GM21528 (cell line): Measurements from ENCODE around the gene PIP4K2A.

ENCODE experiments used
- ATAC-seq: cut with Tn5 transposase; IDR thresholded peaks from one replicate; pipeline ENCODE4 v1.9.1; 2021; ENCODE audit warnings: mild to moderate bottlenecking, moderate library complexity; ENCODE audit not compliant: unreplicated experiment, low FRiP score

Gene PIP4K2A

DNA sequence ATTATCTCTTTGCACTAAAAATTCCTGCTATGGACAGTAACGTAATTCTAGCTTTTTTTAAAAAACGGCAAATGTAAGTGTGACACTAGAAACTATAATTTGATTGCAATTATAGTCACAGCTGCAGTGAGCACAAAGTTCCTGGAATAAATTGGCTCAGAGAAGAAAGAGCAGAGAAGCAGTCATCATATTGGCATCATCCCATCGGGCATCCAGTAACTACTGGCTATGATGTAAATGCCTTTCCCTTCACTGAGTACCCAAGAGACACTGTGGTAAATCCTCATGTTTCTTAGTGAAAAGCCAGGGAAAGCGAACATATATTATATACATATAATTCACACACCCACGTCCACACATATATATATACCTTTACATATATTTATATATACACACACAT lies 43.6 kb downstream of the PIP4K2A start:
- no peak for ATAC-seq

- ATAC-seq = no peak
Measured at GRCh38 chr10:22669163-22669711, 45.1 kb downstream of the PIP4K2A start.

GRCh38 chr10:22667093-22667480 lies 47.3 kb downstream of the PIP4K2A start:
- ATAC-seq = no peak

GRCh38 chr10:22666287-22667092 lies 47.9 kb downstream of the PIP4K2A start:
- ATAC-seq = peak; percentile 74

DNA sequence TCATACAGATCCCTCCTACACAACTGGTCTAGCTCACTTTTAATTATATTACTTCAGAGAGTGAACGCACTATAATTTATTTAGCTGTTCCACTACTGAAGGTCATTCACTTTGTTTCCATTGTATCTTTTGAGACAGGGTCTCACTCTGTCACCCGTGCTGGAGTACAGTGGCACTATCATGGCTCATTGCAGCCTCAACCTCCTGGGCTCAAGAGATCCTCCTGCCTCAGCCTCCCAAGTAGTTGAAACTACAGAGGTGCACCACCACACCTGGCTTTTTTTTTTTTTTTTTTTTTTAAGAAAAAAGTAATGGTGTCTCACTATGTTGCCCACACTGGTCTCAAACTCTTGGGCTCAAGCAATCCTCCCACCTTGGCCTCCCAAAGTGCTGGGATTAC lies 49.0 kb downstream of the PIP4K2A start:
- ATAC-seq = no peak

DNA sequence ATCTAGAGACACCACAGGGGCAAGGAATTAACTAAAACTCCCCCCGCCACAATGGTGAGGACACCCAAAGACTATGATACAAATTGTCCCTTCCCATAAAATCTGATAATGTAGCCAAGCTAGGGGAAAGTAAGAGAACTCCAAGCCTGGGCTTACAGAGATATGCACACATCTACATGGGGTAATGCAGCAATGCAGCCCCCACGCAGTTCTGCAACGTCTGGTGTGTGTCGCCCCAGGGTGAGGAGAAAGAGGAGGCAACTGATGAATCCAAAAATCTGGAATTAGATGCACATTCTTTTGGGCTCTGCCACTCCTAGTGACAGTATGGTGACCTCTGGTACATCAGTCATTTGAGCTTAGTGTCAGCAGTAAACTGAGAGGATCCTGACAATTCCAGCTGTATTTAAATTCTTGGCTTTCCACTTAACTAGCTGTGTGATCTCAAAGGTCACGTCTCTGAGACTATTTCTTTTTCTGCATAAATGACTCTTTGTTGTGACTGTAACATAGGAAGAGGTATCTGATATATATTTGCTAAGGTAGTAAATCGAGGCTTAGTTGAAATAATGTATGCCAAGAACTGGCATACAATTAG lies 51.5 kb downstream of the PIP4K2A start:
- no peak for ATAC-seq

GRCh38 chr10:22659866-22660265 lies 54.5 kb downstream of the PIP4K2A start:
- no peak for ATAC-seq

DNA sequence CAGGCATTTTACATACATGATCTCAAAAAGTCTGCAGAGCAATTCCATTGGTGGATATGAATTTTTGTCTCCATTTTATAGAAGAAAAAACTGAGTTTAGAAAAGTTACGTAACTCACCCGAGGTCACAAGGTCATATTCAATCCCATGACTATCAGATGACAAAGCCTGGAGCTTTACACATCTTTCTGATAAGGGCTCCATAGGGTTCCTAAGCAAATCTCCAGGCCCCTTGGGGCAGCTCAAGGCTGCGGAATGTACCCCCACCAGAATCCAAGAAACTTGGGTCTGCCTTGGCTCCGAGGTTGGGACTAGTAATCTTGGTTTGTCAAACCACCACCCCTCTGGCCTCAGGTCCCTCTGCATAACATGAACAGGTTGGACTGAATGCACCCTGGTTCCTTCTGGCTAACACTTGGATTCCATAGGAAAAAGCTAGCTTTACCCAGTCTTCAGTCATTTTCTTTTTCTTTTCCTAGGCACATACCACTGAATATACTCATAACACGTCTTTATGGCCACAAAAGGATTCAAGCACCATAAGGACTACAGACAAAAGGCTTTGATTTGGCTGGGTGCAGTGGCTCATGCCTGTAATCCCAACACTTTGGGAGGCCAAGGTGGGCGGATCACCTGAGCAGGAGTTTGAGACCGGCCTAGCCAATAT lies 55.5 kb downstream of the PIP4K2A start:
- no peak for ATAC-seq

GRCh38 chr10:22657566-22658225 lies 56.7 kb downstream of the PIP4K2A start:
- no peak for ATAC-seq

- no peak for ATAC-seq
Measured at GRCh38 chr10:22657024-22657423, 57.4 kb downstream of the PIP4K2A start.

DNA sequence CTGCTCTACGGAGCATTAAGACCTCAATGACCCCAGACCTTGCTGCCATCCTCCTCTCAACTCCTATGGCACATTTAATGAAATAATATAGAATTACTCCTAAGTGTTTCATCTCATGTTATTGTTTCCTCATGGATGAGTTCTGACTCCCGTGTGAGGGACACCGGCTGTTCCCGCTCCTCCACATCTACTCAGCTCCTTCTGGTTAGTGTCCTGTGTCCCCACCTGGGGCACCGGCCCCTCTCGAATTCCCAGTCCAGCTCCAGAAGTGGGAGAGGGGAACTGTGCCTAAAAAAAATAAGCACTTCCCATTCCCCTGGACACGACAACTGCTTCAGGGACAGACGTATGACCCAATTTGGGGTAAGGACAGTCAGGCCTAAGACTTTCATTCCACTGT lies 58.3 kb downstream of the PIP4K2A start:
- ATAC-seq = no peak

- no peak for ATAC-seq
Measured at GRCh38 chr10:22655312-22655981, 58.9 kb downstream of the PIP4K2A start.

- ATAC-seq = no peak
Measured at GRCh38 chr10:22652988-22653481, 61.3 kb downstream of the PIP4K2A start.

DNA sequence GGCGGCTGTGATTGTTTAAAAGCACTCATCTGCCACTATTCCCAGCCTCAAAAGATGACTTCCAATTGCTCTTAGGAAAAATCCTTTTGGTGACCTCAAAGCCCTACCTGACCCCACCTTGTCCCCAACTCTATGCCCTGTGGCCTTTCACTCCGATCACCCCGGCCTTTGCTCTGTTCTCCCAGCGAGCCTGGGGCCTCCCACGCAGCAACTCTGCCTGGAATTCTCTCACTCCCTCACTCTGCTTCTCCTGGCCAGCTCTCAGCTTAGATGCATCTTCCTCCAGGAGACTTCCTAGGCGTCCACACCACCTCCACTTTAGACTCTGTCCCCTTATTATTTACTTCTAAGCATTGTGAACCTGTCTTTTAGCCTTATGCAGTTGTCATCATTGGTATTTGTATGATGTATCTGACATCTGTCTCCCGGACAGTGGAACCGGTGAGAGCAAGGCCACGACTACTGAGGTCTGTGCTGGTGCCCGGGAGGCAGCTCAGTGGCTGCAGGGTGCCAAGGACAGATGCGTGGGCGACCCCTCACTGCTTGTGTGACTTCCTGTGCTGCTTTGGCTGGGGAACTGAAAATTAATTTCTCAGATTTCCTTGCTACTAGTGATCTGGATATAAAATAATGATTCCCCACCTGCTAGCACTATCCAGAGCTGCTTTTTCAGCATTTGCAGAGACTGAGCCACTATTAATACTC lies 63.0 kb downstream of the PIP4K2A start:
- ATAC-seq = no peak

- ATAC-seq = no peak
Measured at GRCh38 chr10:22649994-22650393, 64.4 kb downstream of the PIP4K2A start.

DNA sequence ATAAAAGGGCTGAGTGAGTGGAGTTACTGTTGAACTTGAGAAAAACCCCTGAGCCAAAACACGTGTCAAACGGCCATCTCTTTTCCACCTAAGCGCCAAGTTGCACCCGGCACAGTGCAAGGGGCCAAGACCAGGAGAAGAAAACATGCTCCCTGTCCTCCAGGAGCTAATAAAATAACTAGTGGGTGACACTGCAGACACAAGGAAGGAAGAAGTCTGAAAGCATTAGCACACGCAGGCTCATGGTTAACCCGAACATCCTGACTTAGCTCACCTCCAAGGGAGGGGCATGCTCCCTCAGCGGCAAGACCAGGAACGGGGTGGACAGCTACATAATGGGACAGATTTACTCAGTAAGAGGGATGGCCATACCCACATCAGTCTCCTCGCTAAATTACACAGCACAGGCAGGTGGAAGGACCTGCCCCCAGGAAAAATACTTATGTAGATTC lies 65.0 kb downstream of the PIP4K2A start:
- peak; percentile 36 for ATAC-seq

GRCh38 chr10:22648547-22648961 lies 65.8 kb downstream of the PIP4K2A start:
- ATAC-seq = no peak

DNA sequence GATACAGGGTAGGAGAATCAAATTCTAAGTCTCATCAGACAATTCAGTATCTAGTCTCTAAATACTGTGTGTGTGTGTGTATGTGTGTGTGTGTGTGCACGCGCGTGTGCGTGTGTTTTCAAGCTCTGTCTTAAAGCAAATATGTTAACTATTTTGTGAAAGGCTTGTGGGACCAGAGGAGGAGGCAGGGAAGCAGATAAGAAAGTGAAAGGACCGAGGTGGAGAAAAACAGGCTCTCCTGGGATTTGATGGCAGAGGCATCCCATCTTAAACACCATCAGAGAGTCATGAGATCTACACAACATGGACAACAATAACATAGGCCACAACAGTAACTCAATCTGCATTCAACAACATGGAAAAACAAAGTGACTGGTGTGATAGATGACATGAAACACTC lies 67.1 kb downstream of the PIP4K2A start:
- ATAC-seq = no peak

GRCh38 chr10:22646388-22646853 lies 68.0 kb downstream of the PIP4K2A start:
- peak; percentile 62 for ATAC-seq
